NCI-H2171 treated with DMSO at 0.1 percent for 48 hours (cell line): ENCODE measurements around the gene SYNGR2.
A peak's percentile ranks its signal among the peaks of the same experiment; 100 is the strongest.
"Not testable (repeated sequence)": the region's sequence is repeated elsewhere in the genome, so short reads cannot be mapped to it uniquely, and the experiment has no call there.

Experiments
- DNase-seq: peaks from one replicate; lab custom pipeline; 2025; lab: John Stamatoyannopoulos, UW

The SYNGR2 gene

GRCh38 chr17:78171591-78172248, 3.3 kb downstream of the SYNGR2 start:
- not testable (repeated sequence) for DNase-seq

- no peak for DNase-seq
These were observed 4.1 kb downstream of the SYNGR2 start for GRCh38 chr17:78172249-78173051.

GRCh38 chr17:78173097-78173715, 4.8 kb downstream of the SYNGR2 start:
- no peak for DNase-seq

GRCh38 chr17:78174346-78174869, 6.0 kb downstream of the SYNGR2 start:
- DNase-seq: no peak

GRCh38 chr17:78174870-78175642, 6.7 kb downstream of the SYNGR2 start:
- peak; percentile 59 for DNase-seq

- no peak for DNase-seq
These were observed 7.2 kb downstream of the SYNGR2 start for GRCh38 chr17:78175643-78175981.

GRCh38 chr17:78176548-78177025, 8.2 kb downstream of the SYNGR2 start:
- DNase-seq: no peak

- DNase-seq: no peak
These were observed 11.0 kb downstream of the SYNGR2 start for GRCh38 chr17:78179372-78179771.

GRCh38 chr17:78180083-78180482, 11.7 kb downstream of the SYNGR2 start:
- DNase-seq: no peak

- no peak for DNase-seq
These were observed 12.1 kb downstream of the SYNGR2 start for GRCh38 chr17:78180508-78180907.

- DNase-seq: no peak
These were observed 14.1 kb downstream of the SYNGR2 start for GRCh38 chr17:78182504-78182903.

GRCh38 chr17:78183916-78184315, 15.5 kb downstream of the SYNGR2 start:
- DNase-seq: no peak

GRCh38 chr17:78184351-78184750, 16.0 kb downstream of the SYNGR2 start:
- no peak for DNase-seq

GRCh38 chr17:78184868-78185267, 16.5 kb downstream of the SYNGR2 start:
- DNase-seq: no peak

GRCh38 chr17:78185981-78186691, 17.8 kb downstream of the SYNGR2 start:
- no peak for DNase-seq

GRCh38 chr17:78186692-78187595, 18.6 kb downstream of the SYNGR2 start, which contains the start of the genes AFMID and TK1:
AFMID (plus strand) TSS chr17:78187362; CDS start chr17:78187371, 9 bp downstream.
TK1 (minus strand) TSS chr17:78187052; CDS start chr17:78186994, 58 bp downstream.
- peak; percentile 97 for DNase-seq

- no peak for DNase-seq
These were observed 28.3 kb downstream of the SYNGR2 start for GRCh38 chr17:78196716-78197115.

GRCh38 chr17:78197147-78197832, 28.9 kb downstream of the SYNGR2 start:
- DNase-seq: peak; percentile 54

- no peak for DNase-seq
These were observed 32.1 kb downstream of the SYNGR2 start for GRCh38 chr17:78200451-78200850.
